ENCODE results near the gene SERPINA1. TPM values are rescaled to one million over a fixed set of nuclear protein-coding genes. Genes with fewer than 3 reads are reported as not detected.

Gene SERPINA1
- total RNA-seq, 1 donor from 2014 or later: 1,017 TPM

DNA sequence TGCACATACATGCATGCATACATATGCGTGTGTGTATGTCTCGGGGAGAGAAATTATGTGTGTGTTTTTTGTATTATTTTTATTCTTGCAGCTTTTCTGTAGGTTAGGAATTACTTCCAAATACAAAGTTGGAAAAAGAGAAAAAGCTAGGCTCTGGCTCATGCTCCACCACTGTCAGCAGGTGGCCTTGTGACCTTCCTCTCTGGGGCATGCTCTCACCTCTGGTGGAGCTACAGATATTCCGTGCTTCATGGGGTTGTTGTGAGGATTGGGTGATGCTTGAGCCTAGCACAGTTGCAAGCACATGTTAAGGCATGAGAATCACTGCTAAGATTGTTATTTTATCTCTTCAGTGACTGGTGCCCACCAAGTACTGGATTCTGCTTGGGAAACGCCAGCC lies 58.5 kb downstream of the SERPINA1 start:
- intact Hi-C loops (cut with DNase I): no loop called here
- no peak for ATAC-seq

DNA sequence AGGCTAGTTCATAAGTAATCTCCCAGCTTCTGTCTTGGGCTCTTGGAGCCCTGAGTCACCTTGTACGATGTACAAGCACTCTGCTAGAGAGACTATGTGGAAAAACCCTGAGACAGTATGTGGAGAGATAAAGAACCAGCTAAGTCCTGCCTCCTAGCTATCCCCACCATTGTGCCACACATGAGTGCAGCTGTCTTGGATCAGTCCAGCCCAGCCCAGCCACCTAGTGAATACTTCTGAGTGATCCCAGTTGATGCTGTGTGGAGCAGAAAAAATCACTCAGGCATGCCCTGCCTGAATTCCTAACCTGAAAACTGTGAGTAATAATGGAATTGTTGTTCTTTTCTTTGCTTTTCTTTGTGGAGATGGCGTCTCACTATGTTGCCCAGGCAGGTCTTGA lies 60.2 kb downstream of the SERPINA1 start:
- H3K27ac ChIP-seq: no peak overlapping the region
- no peak for DNase-seq
- H3K9me3 ChIP-seq: no peaks in the 10 kb centered on the region
- TF ChIP-seq, protein P1, sequence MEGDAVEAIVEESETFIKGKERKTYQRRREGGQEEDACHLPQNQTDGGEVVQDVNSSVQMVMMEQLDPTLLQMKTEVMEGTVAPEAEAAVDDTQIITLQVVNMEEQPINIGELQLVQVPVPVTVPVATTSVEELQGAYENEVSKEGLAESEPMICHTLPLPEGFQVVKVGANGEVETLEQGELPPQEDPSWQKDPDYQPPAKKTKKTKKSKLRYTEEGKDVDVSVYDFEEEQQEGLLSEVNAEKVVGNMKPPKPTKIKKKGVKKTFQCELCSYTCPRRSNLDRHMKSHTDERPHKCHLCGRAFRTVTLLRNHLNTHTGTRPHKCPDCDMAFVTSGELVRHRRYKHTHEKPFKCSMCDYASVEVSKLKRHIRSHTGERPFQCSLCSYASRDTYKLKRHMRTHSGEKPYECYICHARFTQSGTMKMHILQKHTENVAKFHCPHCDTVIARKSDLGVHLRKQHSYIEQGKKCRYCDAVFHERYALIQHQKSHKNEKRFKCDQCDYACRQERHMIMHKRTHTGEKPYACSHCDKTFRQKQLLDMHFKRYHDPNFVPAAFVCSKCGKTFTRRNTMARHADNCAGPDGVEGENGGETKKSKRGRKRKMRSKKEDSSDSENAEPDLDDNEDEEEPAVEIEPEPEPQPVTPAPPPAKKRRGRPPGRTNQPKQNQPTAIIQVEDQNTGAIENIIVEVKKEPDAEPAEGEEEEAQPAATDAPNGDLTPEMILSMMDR (IDR thresholded peaks at IDR 0.05): no peak
- no peaks in the 10 kb centered on the region for H3K4me1 ChIP-seq
- H3K36me3 ChIP-seq: no peaks in the 10 kb centered on the region
- H3K27me3 ChIP-seq: no peaks in the 10 kb centered on the region
- no peak for ATAC-seq
- H3K4me3 ChIP-seq: no peak overlapping the region
- intact Hi-C loops (cut with DNase I): no loop called here

More for the DNA sequence above, 58.5 kb downstream of the SERPINA1 start:
- Histone ChIP-seq H3K36me3 (no peaks in the 10 kb centered on the region), H3K4me1 (no peaks in the 10 kb centered on the region), H3K27ac (no peak overlapping the region), H3K4me3 (no peak overlapping the region), H3K27me3 (no peaks in the 10 kb centered on the region), H3K9me3 (no peaks in the 10 kb centered on the region)
- no peak for DNase-seq
- TF ChIP-seq, protein P1 (IDR thresholded peaks at IDR 0.05): no peak

Other genes with a start within 250 kb of the SERPINA1 start
- gene PPP4R4, start 214.3 kb downstream of the SERPINA1 start, total RNA-seq: 2.2 TPM
- not detected for gene SERPINA10, start 95.3 kb downstream of the SERPINA1 start, total RNA-seq
- gene SERPINA6, start 65.3 kb downstream of the SERPINA1 start, total RNA-seq: not detected
- gene SERPINA2, start 21.9 kb downstream of the SERPINA1 start, total RNA-seq: not detected
- gene SERPINA11, start 64.2 kb upstream of the SERPINA1 start, total RNA-seq: not detected
- gene SERPINA9, start 87.6 kb upstream of the SERPINA1 start, total RNA-seq: not detected
- gene SERPINA12, start 120.9 kb upstream of the SERPINA1 start, total RNA-seq: not detected
- gene SERPINA4, start 172.8 kb upstream of the SERPINA1 start, total RNA-seq: not detected
- 0.41 TPM for gene SERPINA5, start 192.8 kb upstream of the SERPINA1 start, total RNA-seq
- 36.4 TPM for gene SERPINA3, start 223.8 kb upstream of the SERPINA1 start, total RNA-seq

Measured in upper lobe of right lung (tissue), 1 donor.